IMR-90 (cell line): ENCODE results near the gene LEMD1. TPM values are rescaled to one million over a fixed set of nuclear protein-coding genes. Genes with fewer than 3 reads are reported as not detected.

ENCODE experiments used
- ATAC-seq: fragments of 200-7000 bp; cut with Tn5 transposase; 2 replicates; pipeline ENCODE4 v1.9.1; 2020; ENCODE audit warnings: low read depth, mild to moderate bottlenecking, moderate library complexity
- BruUV-seq: library from RNA; stranded (reverse); fragments of 400-500 nt; replicated peaks from 2 replicates; lab custom pipeline; 2021; lab: Mats Ljungman, UMichigan
- CTCF ChIA-PET: fragments of 300-600 bp; formaldehyde crosslinking; extraction: SDS; loops from one replicate; lab custom pipeline; 2021; ENCODE audit warnings: antibody characterized with exemption; lab: Yijun Ruan, JAX
- POLR2A ChIA-PET: fragments of 300-600 bp; sonication (Branson Sonifier 250); formaldehyde crosslinking; loops from one replicate; lab custom pipeline; 2022; ENCODE audit warnings: antibody characterized with exemption; ENCODE audit not compliant: unreplicated experiment; lab: Charles Lee
- DNase-seq: peaks from one replicate; pipeline ENCODE4 v3.0.0; 2013
- H2AFZ ChIP-seq: replicated peaks from 2 replicates; pipeline ENCODE3; 2013; ENCODE audit warnings: low read length, mild to moderate bottlenecking; ENCODE audit not compliant: poor library complexity
- H2AK5ac ChIP-seq: 2 replicates; pipeline ENCODE4 v1.6.1; 2013; ENCODE audit warnings: low read depth, low read length, inconsistent platforms
- H2AK9ac ChIP-seq: replicated peaks from 2 replicates; pipeline ENCODE3; 2013; ENCODE audit warnings: mild to moderate bottlenecking, low read depth, low read length, moderate library complexity; ENCODE audit not compliant: poor library complexity
- H2BK120ac ChIP-seq: 2 replicates; pipeline ENCODE4 v1.6.1; 2013; ENCODE audit warnings: low read depth, low read length, inconsistent platforms
- H2BK15ac ChIP-seq: 3 replicates; pipeline ENCODE4 v1.6.1; 2013; ENCODE audit warnings: low read depth, low read length, inconsistent platforms
- H2BK20ac ChIP-seq: 2 replicates; pipeline ENCODE4 v1.6.1; 2013; ENCODE audit warnings: low read depth, mild to moderate bottlenecking, inconsistent platforms, low read length, moderate library complexity
- H2BK5ac ChIP-seq: 2 replicates; pipeline ENCODE4 v1.6.1; 2013; ENCODE audit warnings: mild to moderate bottlenecking, low read depth, low read length, inconsistent platforms; ENCODE audit not compliant: poor library complexity, severe bottlenecking
- H3K14ac ChIP-seq: replicated peaks from 2 replicates; pipeline ENCODE4 v1.6.1; 2013; ENCODE audit warnings: low read depth, low read length, inconsistent platforms
- H3K18ac ChIP-seq: 2 replicates; pipeline ENCODE4 v1.6.1; 2013; ENCODE audit warnings: low read depth, low read length, control low read depth
- H3K23ac ChIP-seq: 2 replicates; pipeline ENCODE4 v1.6.1; 2013; ENCODE audit warnings: low read depth, low read length, inconsistent platforms
- H3K27ac ChIP-seq: 2 replicates; pipeline ENCODE4 v1.5.1; 2013; ENCODE audit warnings: mild to moderate bottlenecking, control low read depth, low read length; ENCODE audit not compliant: insufficient read depth
- H3K27me3 ChIP-seq: 2 replicates; pipeline ENCODE4 v1.6.1; 2013; ENCODE audit warnings: low read length; ENCODE audit not compliant: control insufficient read depth, insufficient read depth
- H3K36me3 ChIP-seq: 2 replicates; pipeline ENCODE4 v1.6.1; 2013; ENCODE audit warnings: low read length, mixed read lengths; ENCODE audit not compliant: control insufficient read depth, insufficient read depth
- H3K4ac ChIP-seq: 2 replicates; pipeline ENCODE4 v1.6.1; 2013; ENCODE audit warnings: low read depth, low read length, inconsistent platforms
- H3K4me1 ChIP-seq: 2 replicates; pipeline ENCODE4 v1.6.1; 2013; ENCODE audit warnings: low read length, mixed read lengths; ENCODE audit not compliant: control insufficient read depth, insufficient read depth
- H3K4me2 ChIP-seq: 2 replicates; pipeline ENCODE4 v1.6.1; 2013; ENCODE audit warnings: low read depth, mild to moderate bottlenecking, control low read depth, low read length, moderate library complexity
- H3K4me3 ChIP-seq: 2 replicates; pipeline ENCODE4 v1.5.1; 2013; ENCODE audit warnings: low read depth, mild to moderate bottlenecking, control low read depth, low read length, moderate library complexity; ENCODE audit not compliant: insufficient read depth
- H3K56ac ChIP-seq: 2 replicates; pipeline ENCODE4 v1.6.1; 2013; ENCODE audit warnings: low read length, inconsistent platforms; ENCODE audit not compliant: insufficient read depth; ENCODE audit errors: extremely low read depth
- H3K79me1 ChIP-seq, 2 experiments: 2 replicates each; pipeline ENCODE4 v1.6.1; 2013; ENCODE audit warnings: low read length in 2 of 2, inconsistent platforms in 1 of 2, low read depth in 1 of 2
- H3K9ac ChIP-seq: 2 replicates; pipeline ENCODE4 v1.6.1; 2013; ENCODE audit warnings: low read depth, low read length, control low read depth
- H3K9me1 ChIP-seq: 2 replicates; pipeline ENCODE4 v1.6.1; 2013; ENCODE audit warnings: low read length, inconsistent platforms; ENCODE audit not compliant: insufficient read depth
- H3K9me3 ChIP-seq: 2 replicates; pipeline ENCODE4 v1.6.1; 2013; ENCODE audit warnings: low read length; ENCODE audit not compliant: control insufficient read depth, insufficient read depth
- H4K20me1 ChIP-seq: 2 replicates; pipeline ENCODE4 v1.6.1; 2013; ENCODE audit warnings: low read length, inconsistent platforms; ENCODE audit not compliant: insufficient read depth
- H4K5ac ChIP-seq: 2 replicates; pipeline ENCODE4 v1.6.1; 2013; ENCODE audit warnings: mild to moderate bottlenecking, low read depth, low read length, control low read depth
- H4K8ac ChIP-seq, 2 experiments: 2 replicates each; pipeline ENCODE4 v1.6.1; 2013; ENCODE audit warnings: low read depth in 2 of 2, low read length in 2 of 2, control low read depth in 1 of 2, inconsistent platforms in 1 of 2
- H4K91ac ChIP-seq: 2 replicates; pipeline ENCODE4 v1.6.1; 2013; ENCODE audit warnings: low read depth, low read length, inconsistent platforms; ENCODE audit not compliant: insufficient read depth
- BHLHE40 ChIP-seq: fragments of 150-350 bp; IDR thresholded peaks from 2 replicates; pipeline ENCODE4 v1.6.1; 2016; ENCODE audit warnings: mild to moderate bottlenecking, low read depth, low read length
- CEBPB ChIP-seq: IDR thresholded peaks from 2 replicates; pipeline ENCODE4 v1.6.1; 2012; ENCODE audit warnings: low read depth, low read length, improper control_type of control experiment
- FOS ChIP-seq: fragments of 150-350 bp; IDR thresholded peaks from 2 replicates; pipeline ENCODE4 v1.6.1; 2016; ENCODE audit warnings: low read depth, low read length
- WGBS, 2 experiments: methylation state at CpG; one replicate each; pipeline versions ENCODE4 v1.1.5 to v1.1.7; 2013; ENCODE audit warnings: missing lambda C conversion rate in 2 of 2; ENCODE audit not compliant: insufficient read length in 1 of 2; ENCODE audit errors: extremely low coverage in 2 of 2; 5-methylcytosine and 5-hydroxymethylcytosine counted together
- dilution Hi-C: fragments of 300-500 bp; cut with HindIII; formaldehyde crosslinking; loops from one replicate; pipeline ENCODE4 v1.14.3; 2018; ENCODE audit warnings: low sequenced_read_pairs; ENCODE audit not compliant: unreplicated experiment
- in situ Hi-C: fragments of 300-500 bp; cut with MboI; formaldehyde crosslinking; loops from 3 replicates; pipeline ENCODE4 v1.14.3; 2019; ENCODE audit warnings: low sequenced_read_pairs, inconsistent platforms, mixed read lengths
- intact Hi-C: fragments of 100-400 bp; cut with micrococcal nuclease; formaldehyde crosslinking; loops from 2 replicates; pipeline ENCODE4 v1.10.0; 2022
- polyA plus RNA-seq, 3 experiments: library from polyadenylated mRNA; depleted of rRNA; stranded (reverse); fragments of >200 nt; gene quantifications; 2 replicates each; pipeline ENCODE4 v1.2.3, GENCODE V29; 2012; ENCODE audit warnings: low replicate concordance in 1 of 3
- total RNA-seq: library from RNA; depleted of rRNA; stranded (reverse); fragments of >200 nt; gene quantifications from 2 replicates; pipeline ENCODE4 v1.2.3, GENCODE V29; 2012

Gene LEMD1
- total and polyA plus RNA-seq, 2 of the 4 experiments (the other 2 are of a cell fraction) = not detected

GRCh38 chr1:205374210-205375078 is 47.4 kb downstream of the LEMD1 start:
- no peak for TF ChIP-seq CEBPB
- peak; percentile 66; the same call in 1 of the 2 replicates for TF ChIP-seq FOS
- TF ChIP-seq BHLHE40 = 0 out of 2 replicates have a peak, but pooled peaks have one; percentile 22
- Histone ChIP-seq H2AK5ac (no peak overlapping the region), H4K5ac (no peak overlapping the region), H3K27me3 (peaks cover 15% of the 10 kb centered on the region), H3K9ac (no peak overlapping the region), H3K9me1 (peaks cover 17% of the 10 kb centered on the region), H3K4ac (peak overlapping the region; percentile 38; the same call in 1 of the 2 replicates), H4K20me1 (peaks cover 4% of the 10 kb centered on the region; the same call in 1 of the 2 replicates), H2AFZ (peak overlapping the region; percentile 4), H2BK5ac (no peak overlapping the region), H3K27ac (no peak overlapping the region), H2BK15ac (peak overlapping the region; percentile 7; the same call in 2 of the 3 replicates), H2AK9ac (no peak overlapping the region), H3K14ac (0 out of 2 replicates have a peak overlapping the region, but pooled peaks have one; percentile 0), H3K9me3 (no peaks in the 10 kb centered on the region), H3K18ac (no peak overlapping the region), H3K4me3 (no peak overlapping the region), H3K56ac (no peak overlapping the region), H3K79me1 (no peaks in the 10 kb centered on the region), H3K4me2 (peak overlapping the region; percentile 78), H3K23ac (peak overlapping the region; percentile 43; the same call in 1 of the 2 replicates), H4K8ac (0 out of 4 replicates have a peak overlapping the region, but pooled peaks of 1 of the 2 experiments have one; percentile 37), H4K91ac (no peak overlapping the region), H3K36me3 (no peaks in the 10 kb centered on the region), H2BK120ac (peak overlapping the region; percentile 76; the same call in 1 of the 2 replicates), H3K4me1 (peaks cover 21% of the 10 kb centered on the region), H2BK20ac (peak overlapping the region; percentile 47)
- ChIA-PET CTCF (no interaction called here), POLR2A (no interaction called here)
- intact Hi-C loops (no loop called here), in situ Hi-C loops (no loop called here), dilution Hi-C loops (no loop called here)
- DNase-seq (peak; percentile 89), ATAC-seq (peak; percentile 81)
- no TSS peak for BruUV-seq
- 0% methylated on average over 1 of the region's 10 CpGs; no CpG with 5 or more reads in 1 of the 2 experiments for WGBS, 2 experiments
